Body of pancreas (tissue), 4 donors: ENCODE data around the gene SNRNP70. TPM values are rescaled to one million over a fixed set of nuclear protein-coding genes. Genes with fewer than 3 reads are reported as not detected.

Experiments
- ATAC-seq: fragments of 150-250 bp; one replicate; pipeline ENCODE4 v1.9.1; 2016
- DNase-seq, 4 donors: peaks; one replicate each; pipeline ENCODE4 v3.0.0-alpha.2; 2019
- H3K27ac ChIP-seq, 4 donors: fragments of 200-600 bp; sonication (generic); 1 replicate in 3 of 4; 2 replicates in 1 of 4; pipeline versions ENCODE4 v1.5.1 to v1.6.1; 2016 to 2019; ENCODE audit warnings: mild to moderate bottlenecking in 1 of 4, mixed read lengths in 1 of 4, moderate library complexity in 1 of 4
- H3K27me3 ChIP-seq, 2 donors: fragments of 200-600 bp; sonication (generic); one replicate each; pipeline ENCODE4 v1.6.0; 2016; ENCODE audit warnings: mild to moderate bottlenecking in 1 of 2
- H3K36me3 ChIP-seq, 2 donors: fragments of 200-600 bp; sonication (generic); replicated peaks in 1 of 2; 2 replicates each; pipeline ENCODE4 v1.5.1; 2016; ENCODE audit warnings: low read depth in 2 of 2; ENCODE audit not compliant: insufficient read depth in 1 of 2
- H3K4me1 ChIP-seq: fragments of 200-600 bp; sonication (generic); one replicate; pipeline ENCODE4 v1.6.0; 2016
- H3K4me3 ChIP-seq, 2 donors: fragments of 200-600 bp; sonication (generic); 1 replicate in 1 of 2; 2 replicates in 1 of 2; pipeline ENCODE4 v1.5.1; 2016 to 2019
- H3K9me3 ChIP-seq, 3 donors: fragments of 200-600 bp; sonication (generic); 1 replicate in 2 of 3; 2 replicates in 1 of 3; pipeline ENCODE4 v1.5.1; 2016
- POLR2A ChIP-seq, 3 donors: fragments of 450-650 bp; IDR thresholded peaks; one replicate each; pipeline ENCODE4 v1.6.1; 2016; ENCODE audit warnings: antibody characterized with exemption in 3 of 3, mild to moderate bottlenecking in 2 of 3
- WGBS, 2 donors: methylation state at CpG; one replicate each; pipeline ENCODE4 v1.1.5; 2017; 5-methylcytosine and 5-hydroxymethylcytosine counted together
- intact Hi-C: fragments of 100-400 bp; cut with DNase I; formaldehyde crosslinking; loops from one replicate; pipeline ENCODE4 v1.15.1; 2023
- total RNA-seq, 2 donors: library from RNA; depleted of rRNA; stranded (reverse); fragments of >200 nt; gene quantifications; one replicate each; pipeline ENCODE4 v1.1.0, GENCODE V29; 2016
- TF ChIP-seq, protein P1 (sequence below), 7 experiments: fragments of 450-650 bp in 4 of 7; fragments of 200-600 bp in 3 of 7; sonication (generic) in 3 of 7; IDR thresholded peaks; one replicate each; pipeline ENCODE4 v1.5.1; 2016 to 2019; ENCODE audit warnings: antibody characterized with exemption in 7 of 7

The SNRNP70 gene
- total RNA-seq, 2 donors from 2014 or later, result 199 to 588 TPM

DNA sequence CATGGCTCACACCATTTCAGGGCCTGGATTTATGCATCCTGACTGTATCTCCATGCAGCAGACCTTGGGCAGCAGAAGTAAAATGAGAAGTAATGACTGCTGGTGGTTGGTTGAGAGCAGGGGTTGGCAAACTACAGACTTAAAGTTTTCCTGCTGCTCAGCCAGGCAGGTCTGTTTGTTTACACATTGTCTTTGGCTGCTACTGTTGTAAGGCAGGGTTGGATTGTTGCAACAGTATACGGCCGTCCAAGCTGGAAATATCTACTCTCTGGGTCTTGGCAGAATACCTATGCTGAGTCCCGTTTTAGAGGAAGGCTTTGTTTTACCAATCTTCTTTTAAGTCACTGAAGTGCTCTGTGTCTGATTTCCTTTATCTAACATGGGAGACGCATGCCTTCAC is 13.5 kb downstream of the SNRNP70 start:
- Histone ChIP-seq H3K36me3 (peaks cover 20 to 32% of the 10 kb centered on the region in 2 donors), H3K4me1 (peaks cover 15% of the 10 kb centered on the region), H3K27me3 (no peaks in the 10 kb centered on the region), H3K27ac (no peak overlapping the region), H3K9me3 (no peaks in the 10 kb centered on the region), H3K4me3 (no peak overlapping the region)
- no peak for TF ChIP-seq POLR2A (IDR thresholded peaks at IDR 0.05)
- TF ChIP-seq, protein P1, sequence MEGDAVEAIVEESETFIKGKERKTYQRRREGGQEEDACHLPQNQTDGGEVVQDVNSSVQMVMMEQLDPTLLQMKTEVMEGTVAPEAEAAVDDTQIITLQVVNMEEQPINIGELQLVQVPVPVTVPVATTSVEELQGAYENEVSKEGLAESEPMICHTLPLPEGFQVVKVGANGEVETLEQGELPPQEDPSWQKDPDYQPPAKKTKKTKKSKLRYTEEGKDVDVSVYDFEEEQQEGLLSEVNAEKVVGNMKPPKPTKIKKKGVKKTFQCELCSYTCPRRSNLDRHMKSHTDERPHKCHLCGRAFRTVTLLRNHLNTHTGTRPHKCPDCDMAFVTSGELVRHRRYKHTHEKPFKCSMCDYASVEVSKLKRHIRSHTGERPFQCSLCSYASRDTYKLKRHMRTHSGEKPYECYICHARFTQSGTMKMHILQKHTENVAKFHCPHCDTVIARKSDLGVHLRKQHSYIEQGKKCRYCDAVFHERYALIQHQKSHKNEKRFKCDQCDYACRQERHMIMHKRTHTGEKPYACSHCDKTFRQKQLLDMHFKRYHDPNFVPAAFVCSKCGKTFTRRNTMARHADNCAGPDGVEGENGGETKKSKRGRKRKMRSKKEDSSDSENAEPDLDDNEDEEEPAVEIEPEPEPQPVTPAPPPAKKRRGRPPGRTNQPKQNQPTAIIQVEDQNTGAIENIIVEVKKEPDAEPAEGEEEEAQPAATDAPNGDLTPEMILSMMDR (IDR thresholded peaks at IDR 0.05), result no peak
- DNase-seq (no peak), ATAC-seq (no peak)
- 44 to 51% methylated on average over 4 of the region's 4 CpGs for WGBS, 2 donors
- intact Hi-C loops, result loop anchor here (5.0 to 10.0 kb wide), 2 partner anchors 46 to 104 kb away; no protein-coding TSS in a partner anchor

GRCh38 chr19:49101160-49101559 is 15.9 kb downstream of the SNRNP70 start:
- WGBS, 2 donors, result 89 to 90% methylated on average over 10 to 12 of the region's 12 CpGs
- no peak for DNase-seq

GRCh38 chr19:49102303-49102702 is 17.1 kb downstream of the SNRNP70 start:
- TF ChIP-seq, protein P1 (IDR thresholded peaks at IDR 0.05), result no peak
- TF ChIP-seq POLR2A (IDR thresholded peaks at IDR 0.05), result no peak
- H3K9me3 ChIP-seq, result no peaks in the 10 kb centered on the region
- H3K4me1 ChIP-seq, result peaks cover 14% of the 10 kb centered on the region
- peaks cover 26 to 29% of the 10 kb centered on the region in 2 donors for H3K36me3 ChIP-seq
- DNase-seq, result no peak
- H3K4me3 ChIP-seq, result no peak overlapping the region
- intact Hi-C loops, result no loop called here
- no peak for ATAC-seq
- no peak overlapping the region for H3K27ac ChIP-seq
- WGBS, 2 donors, result 80 to 93% methylated on average over 6 to 12 of the region's 12 CpGs
- no peaks in the 10 kb centered on the region for H3K27me3 ChIP-seq

More at GRCh38 chr19:49101160-49101559, 15.9 kb downstream of the SNRNP70 start:
- Histone ChIP-seq H3K4me3 (no peak overlapping the region), H3K27ac (no peak overlapping the region), H3K4me1 (peaks cover 15% of the 10 kb centered on the region), H3K27me3 (no peaks in the 10 kb centered on the region), H3K9me3 (no peaks in the 10 kb centered on the region), H3K36me3 (peaks cover 26 to 32% of the 10 kb centered on the region in 2 donors)
- TF ChIP-seq, protein P1 (IDR thresholded peaks at IDR 0.05), result no peak
- no peak for TF ChIP-seq POLR2A (IDR thresholded peaks at IDR 0.05)
- intact Hi-C loops, result no loop called here
- no peak for ATAC-seq

GRCh38 chr19:49103331-49104085 is 18.3 kb downstream of the SNRNP70 start:
- Histone ChIP-seq H3K27me3 (no peaks in the 10 kb centered on the region), H3K9me3 (no peaks in the 10 kb centered on the region), H3K4me1 (peaks cover 2% of the 10 kb centered on the region), H3K4me3 (no peak overlapping the region), H3K27ac (no peak overlapping the region), H3K36me3 (peaks cover 24 to 27% of the 10 kb centered on the region in 2 donors)
- ATAC-seq (no peak), DNase-seq (no peak)
- intact Hi-C loops, result no loop called here
- TF ChIP-seq, protein P1 (IDR thresholded peaks at IDR 0.05), result no peak
- TF ChIP-seq POLR2A (IDR thresholded peaks at IDR 0.05), result no peak
- WGBS, 2 donors, result 89 to 92% methylated on average over 29 to 33 of the region's 33 CpGs
